H1 (cell line): ENCODE data around the gene CCNG1. TPM values are rescaled to one million over a fixed set of nuclear protein-coding genes. Genes with fewer than 3 reads are reported as not detected.

ENCODE experiments used
- HDAC6 ChIP-seq: IDR thresholded peaks from one replicate; pipeline ENCODE4 v1.7.1; 2012; ENCODE audit warnings: low read depth, mild to moderate bottlenecking, inconsistent platforms, low read length, moderate library complexity
- NRF1 ChIP-seq: IDR thresholded peaks from 2 replicates; pipeline ENCODE4 v1.6.1; 2011; ENCODE audit warnings: mild to moderate bottlenecking, low read depth, low read length, improper control_type of control experiment
- SRF ChIP-seq: IDR thresholded peaks from 2 replicates; pipeline ENCODE4 v1.6.1; 2011; ENCODE audit warnings: mild to moderate bottlenecking, low read depth, low read length, moderate library complexity
- polyA plus RNA-seq, 7 experiments: library from polyadenylated mRNA; depleted of rRNA in 3 of 7; stranded (reverse) in 5 of 7; unstranded in 2 of 7; fragments of >200 nt in 5 of 7; fragments of 200-250 nt in 2 of 7; gene quantifications; 1 replicate in 5 of 7; 2 replicates in 1 of 7; 4 replicates in 1 of 7; pipeline versions ENCODE4 v1.2.1 to v1.2.3, GENCODE V29; 2011 to 2013; ENCODE audit warnings: missing spikeins in 2 of 7, mixed read lengths in 2 of 7
- total RNA-seq: library from RNA; stranded (reverse); fragmentation: NEBNext Ultra II Directional; extraction: Animal tissue kit (Norgen Biotek cat#: 25700); gene quantifications from 2 replicates; pipeline ENCODE4 v1.2.1, GENCODE V29; 2021
- TF ChIP-seq, protein P1 (sequence below), 3 experiments: IDR thresholded peaks; 1 replicate in 2 of 3; 2 replicates in 1 of 3; pipeline versions ENCODE4 v1.5.1 to v1.6.1; 2011; ENCODE audit warnings: low read length in 3 of 3, mild to moderate bottlenecking in 3 of 3, inconsistent platforms in 2 of 3, low read depth in 1 of 3, moderate library complexity in 1 of 3; ENCODE audit not compliant: insufficient read depth in 1 of 3; ENCODE audit errors: control extremely low read depth in 1 of 3
- TF ChIP-seq, protein P2 (sequence below): IDR thresholded peaks from 2 replicates; pipeline ENCODE4 v1.6.1; 2012; ENCODE audit warnings: inconsistent platforms

Gene CCNG1
- total and polyA plus RNA-seq, 2 of the 8 experiments (the other 6 are each of a cell fraction or from before 2014, with no cell fraction given), result 165 to 369 TPM

- TF ChIP-seq, protein P1, sequence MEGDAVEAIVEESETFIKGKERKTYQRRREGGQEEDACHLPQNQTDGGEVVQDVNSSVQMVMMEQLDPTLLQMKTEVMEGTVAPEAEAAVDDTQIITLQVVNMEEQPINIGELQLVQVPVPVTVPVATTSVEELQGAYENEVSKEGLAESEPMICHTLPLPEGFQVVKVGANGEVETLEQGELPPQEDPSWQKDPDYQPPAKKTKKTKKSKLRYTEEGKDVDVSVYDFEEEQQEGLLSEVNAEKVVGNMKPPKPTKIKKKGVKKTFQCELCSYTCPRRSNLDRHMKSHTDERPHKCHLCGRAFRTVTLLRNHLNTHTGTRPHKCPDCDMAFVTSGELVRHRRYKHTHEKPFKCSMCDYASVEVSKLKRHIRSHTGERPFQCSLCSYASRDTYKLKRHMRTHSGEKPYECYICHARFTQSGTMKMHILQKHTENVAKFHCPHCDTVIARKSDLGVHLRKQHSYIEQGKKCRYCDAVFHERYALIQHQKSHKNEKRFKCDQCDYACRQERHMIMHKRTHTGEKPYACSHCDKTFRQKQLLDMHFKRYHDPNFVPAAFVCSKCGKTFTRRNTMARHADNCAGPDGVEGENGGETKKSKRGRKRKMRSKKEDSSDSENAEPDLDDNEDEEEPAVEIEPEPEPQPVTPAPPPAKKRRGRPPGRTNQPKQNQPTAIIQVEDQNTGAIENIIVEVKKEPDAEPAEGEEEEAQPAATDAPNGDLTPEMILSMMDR (IDR thresholded peaks at IDR 0.05; ENCODE audit: control extremely low read depth in 1 of 3, insufficient read depth in 1 of 3, low read depth in 1 of 3, low read length in 3 of 3), result no peak
- TF ChIP-seq, protein P2, sequence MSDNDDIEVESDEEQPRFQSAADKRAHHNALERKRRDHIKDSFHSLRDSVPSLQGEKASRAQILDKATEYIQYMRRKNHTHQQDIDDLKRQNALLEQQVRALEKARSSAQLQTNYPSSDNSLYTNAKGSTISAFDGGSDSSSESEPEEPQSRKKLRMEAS, result no peak
- TF ChIP-seq NRF1 (no peak), SRF (no peak), HDAC6 (no peak)
Measured at GRCh38 chr5:163399923-163400322, 37.5 kb upstream of the CCNG1 start (continued).
